ENCODE measurements around the gene EMILIN1. TPM values are rescaled to one million over a fixed set of nuclear protein-coding genes. Genes with fewer than 3 reads are reported as not detected.

Gene EMILIN1
- total RNA-seq, 1 donor from 2014 or later, result 0.95 TPM

DNA sequence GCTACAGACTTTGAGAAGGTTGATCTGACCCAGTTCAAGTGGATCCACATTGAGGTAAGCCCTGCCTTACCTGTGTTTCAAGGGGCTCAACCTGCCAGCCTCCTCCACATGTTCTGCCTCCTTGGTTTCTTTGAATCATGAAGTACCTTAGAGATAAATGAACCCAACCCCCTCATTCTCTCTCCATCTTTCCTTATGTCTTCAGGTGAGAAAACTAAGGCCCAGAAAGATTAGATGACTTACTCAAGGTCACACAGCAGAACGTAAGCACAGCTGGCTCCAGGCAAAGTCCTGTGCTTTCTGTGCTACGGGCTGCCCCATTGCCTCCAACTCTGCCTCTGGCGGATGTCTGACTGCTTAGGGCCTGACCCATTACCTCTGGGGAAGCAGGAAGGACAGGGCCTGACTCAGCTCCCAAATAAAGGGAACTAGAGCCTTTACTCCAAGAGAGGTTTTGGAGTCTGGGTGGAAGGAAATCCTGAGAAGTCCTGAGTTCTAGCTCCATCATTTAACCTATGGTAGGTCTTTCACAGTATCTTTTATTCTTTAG is 18.4 kb downstream of the EMILIN1 start:
- H3K4me3 ChIP-seq (ENCODE audit: insufficient read depth, low read depth, low read length), result no peak overlapping the region
- no peaks in the 10 kb centered on the region for H3K9me3 ChIP-seq (ENCODE audit: insufficient read depth, low read depth, low read length)
- H3K4me1 Mint-ChIP-seq (ENCODE audit: low read depth, unreplicated experiment), result no peaks in the 10 kb centered on the region
- H3K9me3 Mint-ChIP-seq (ENCODE audit: unreplicated experiment), result peaks cover 2% of the 10 kb centered on the region
- H3K27me3 Mint-ChIP-seq (ENCODE audit: low read depth, unreplicated experiment), result peaks cover 12% of the 10 kb centered on the region
- H3K9ac ChIP-seq (ENCODE audit: low read length), result no peak overlapping the region
- no peaks in the 10 kb centered on the region for H4K20me1 ChIP-seq (ENCODE audit: insufficient read depth, low read length)
- H3K79me2 ChIP-seq (ENCODE audit: insufficient read depth, low read length), result no peaks in the 10 kb centered on the region
- no peak for FAIRE-seq
- no peaks in the 10 kb centered on the region for H3K4me1 ChIP-seq (ENCODE audit: insufficient read depth, low read length)
- H3K36me3 ChIP-seq (ENCODE audit: insufficient read depth, low read length), result no peaks in the 10 kb centered on the region
- no peaks in the 10 kb centered on the region for H3K36me3 Mint-ChIP-seq (ENCODE audit: low read depth, unreplicated experiment)
- DNase-seq (ENCODE audit: low read depth), result no peak
- no peak overlapping the region for H3K4me3 Mint-ChIP-seq (ENCODE audit: unreplicated experiment)
- H3K27me3 ChIP-seq (ENCODE audit: insufficient read depth, low read length), result peaks cover 1% of the 10 kb centered on the region
- no peak overlapping the region for H3K4me2 ChIP-seq (ENCODE audit: low read length)
- H3K27ac Mint-ChIP-seq (ENCODE audit: unreplicated experiment), result no peak overlapping the region
- no peak for TF ChIP-seq EZH2 (IDR thresholded peaks at IDR 0.05; ENCODE audit: insufficient read depth, low read length)
- TF ChIP-seq, protein P1, sequence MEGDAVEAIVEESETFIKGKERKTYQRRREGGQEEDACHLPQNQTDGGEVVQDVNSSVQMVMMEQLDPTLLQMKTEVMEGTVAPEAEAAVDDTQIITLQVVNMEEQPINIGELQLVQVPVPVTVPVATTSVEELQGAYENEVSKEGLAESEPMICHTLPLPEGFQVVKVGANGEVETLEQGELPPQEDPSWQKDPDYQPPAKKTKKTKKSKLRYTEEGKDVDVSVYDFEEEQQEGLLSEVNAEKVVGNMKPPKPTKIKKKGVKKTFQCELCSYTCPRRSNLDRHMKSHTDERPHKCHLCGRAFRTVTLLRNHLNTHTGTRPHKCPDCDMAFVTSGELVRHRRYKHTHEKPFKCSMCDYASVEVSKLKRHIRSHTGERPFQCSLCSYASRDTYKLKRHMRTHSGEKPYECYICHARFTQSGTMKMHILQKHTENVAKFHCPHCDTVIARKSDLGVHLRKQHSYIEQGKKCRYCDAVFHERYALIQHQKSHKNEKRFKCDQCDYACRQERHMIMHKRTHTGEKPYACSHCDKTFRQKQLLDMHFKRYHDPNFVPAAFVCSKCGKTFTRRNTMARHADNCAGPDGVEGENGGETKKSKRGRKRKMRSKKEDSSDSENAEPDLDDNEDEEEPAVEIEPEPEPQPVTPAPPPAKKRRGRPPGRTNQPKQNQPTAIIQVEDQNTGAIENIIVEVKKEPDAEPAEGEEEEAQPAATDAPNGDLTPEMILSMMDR (IDR thresholded peaks at IDR 0.05; ENCODE audit: insufficient read depth, low read depth, low read length), result no peak
- H3K27ac ChIP-seq (ENCODE audit: low read depth, low read length), result no peak overlapping the region
- H2AFZ ChIP-seq (ENCODE audit: low read depth, low read length), result no peak overlapping the region

DNA sequence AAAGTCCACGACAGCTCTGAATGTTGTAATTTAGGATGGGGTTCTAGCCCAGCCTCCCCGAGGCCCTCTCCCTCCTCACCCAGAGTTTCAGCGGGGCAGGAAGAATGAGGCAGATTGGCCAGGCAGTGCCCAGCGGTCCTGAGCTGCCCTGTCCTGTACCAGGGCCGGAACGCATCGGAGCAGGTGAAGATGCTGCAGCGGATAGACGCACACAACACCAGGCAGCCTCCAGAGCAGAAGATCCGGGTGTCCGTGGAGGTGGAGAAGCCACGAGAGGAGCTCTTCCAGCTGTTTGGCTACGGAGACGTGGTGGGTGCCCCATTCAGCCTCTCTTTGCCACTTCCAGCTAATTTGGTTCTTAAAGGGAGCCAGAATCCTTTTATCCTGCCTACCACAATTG is 18.9 kb downstream of the EMILIN1 start:
- Histone ChIP-seq H3K27ac (ENCODE audit: low read depth, low read length) (no peak overlapping the region), H2AFZ (ENCODE audit: low read depth, low read length) (no peak overlapping the region), H3K4me3 (ENCODE audit: insufficient read depth, low read depth, low read length) (no peak overlapping the region), H3K36me3 (ENCODE audit: insufficient read depth, low read length) (no peaks in the 10 kb centered on the region), H4K20me1 (ENCODE audit: insufficient read depth, low read length) (no peaks in the 10 kb centered on the region), H3K4me2 (ENCODE audit: low read length) (no peak overlapping the region), H3K27me3 (ENCODE audit: insufficient read depth, low read length) (peaks cover 2% of the 10 kb centered on the region), H3K4me1 (ENCODE audit: insufficient read depth, low read length) (no peaks in the 10 kb centered on the region), H3K9ac (ENCODE audit: low read length) (no peak overlapping the region), H3K9me3 (ENCODE audit: insufficient read depth, low read depth, low read length) (no peaks in the 10 kb centered on the region), H3K79me2 (ENCODE audit: insufficient read depth, low read length) (no peaks in the 10 kb centered on the region)
- TF ChIP-seq, protein P1 (IDR thresholded peaks at IDR 0.05; ENCODE audit: insufficient read depth, low read depth, low read length), result no peak
- no peak for TF ChIP-seq EZH2 (IDR thresholded peaks at IDR 0.05; ENCODE audit: insufficient read depth, low read length)
- no peak for FAIRE-seq
- no peaks in the 10 kb centered on the region for H3K4me1 Mint-ChIP-seq (ENCODE audit: low read depth, unreplicated experiment)
- H3K4me3 Mint-ChIP-seq (ENCODE audit: unreplicated experiment), result no peak overlapping the region
- peaks cover 11% of the 10 kb centered on the region for H3K27me3 Mint-ChIP-seq (ENCODE audit: low read depth, unreplicated experiment)
- H3K9me3 Mint-ChIP-seq (ENCODE audit: unreplicated experiment), result peaks cover 2% of the 10 kb centered on the region
- no peak overlapping the region for H3K27ac Mint-ChIP-seq (ENCODE audit: unreplicated experiment)
- DNase-seq (ENCODE audit: low read depth), result no peak
- peaks cover 2% of the 10 kb centered on the region for H3K36me3 Mint-ChIP-seq (ENCODE audit: low read depth, unreplicated experiment)

- peaks cover 17% of the 10 kb centered on the region for H3K27me3 Mint-ChIP-seq (ENCODE audit: low read depth, unreplicated experiment)
- Histone ChIP-seq H3K79me2 (ENCODE audit: insufficient read depth, low read length) (no peaks in the 10 kb centered on the region), H3K36me3 (ENCODE audit: insufficient read depth, low read length) (no peaks in the 10 kb centered on the region), H3K9me3 (ENCODE audit: insufficient read depth, low read depth, low read length) (no peaks in the 10 kb centered on the region), H3K27ac (ENCODE audit: low read depth, low read length) (no peak overlapping the region), H2AFZ (ENCODE audit: low read depth, low read length) (no peak overlapping the region), H3K4me2 (ENCODE audit: low read length) (no peak overlapping the region), H3K4me1 (ENCODE audit: insufficient read depth, low read length) (no peaks in the 10 kb centered on the region), H3K27me3 (ENCODE audit: insufficient read depth, low read length) (peaks cover 4% of the 10 kb centered on the region), H4K20me1 (ENCODE audit: insufficient read depth, low read length) (no peaks in the 10 kb centered on the region), H3K9ac (ENCODE audit: low read length) (no peak overlapping the region), H3K4me3 (ENCODE audit: insufficient read depth, low read depth, low read length) (no peak overlapping the region)
- H3K4me3 Mint-ChIP-seq (ENCODE audit: unreplicated experiment), result no peak overlapping the region
- H3K9me3 Mint-ChIP-seq (ENCODE audit: unreplicated experiment), result no peaks in the 10 kb centered on the region
- H3K27ac Mint-ChIP-seq (ENCODE audit: unreplicated experiment), result no peak overlapping the region
- no peak for FAIRE-seq
- no peaks in the 10 kb centered on the region for H3K4me1 Mint-ChIP-seq (ENCODE audit: low read depth, unreplicated experiment)
- no peak for DNase-seq (ENCODE audit: low read depth)
- TF ChIP-seq, protein P1 (IDR thresholded peaks at IDR 0.05; ENCODE audit: insufficient read depth, low read depth, low read length), result no peak
- TF ChIP-seq EZH2 (IDR thresholded peaks at IDR 0.05; ENCODE audit: insufficient read depth, low read length), result no peak
- H3K36me3 Mint-ChIP-seq (ENCODE audit: low read depth, unreplicated experiment), result peaks cover 2% of the 10 kb centered on the region
Observed at GRCh38 chr2:27099334-27099955, 21.0 kb downstream of the EMILIN1 start.

All from astrocyte (in vitro differentiated cells and primary cell).